ENCODE measurements around the gene SEMA5A. TPM values are rescaled to one million over a fixed set of nuclear protein-coding genes. Genes with fewer than 3 reads are reported as not detected.

Gene SEMA5A
- total RNA-seq, 2 experiments from 2014 or later: 0.12 TPM

DNA sequence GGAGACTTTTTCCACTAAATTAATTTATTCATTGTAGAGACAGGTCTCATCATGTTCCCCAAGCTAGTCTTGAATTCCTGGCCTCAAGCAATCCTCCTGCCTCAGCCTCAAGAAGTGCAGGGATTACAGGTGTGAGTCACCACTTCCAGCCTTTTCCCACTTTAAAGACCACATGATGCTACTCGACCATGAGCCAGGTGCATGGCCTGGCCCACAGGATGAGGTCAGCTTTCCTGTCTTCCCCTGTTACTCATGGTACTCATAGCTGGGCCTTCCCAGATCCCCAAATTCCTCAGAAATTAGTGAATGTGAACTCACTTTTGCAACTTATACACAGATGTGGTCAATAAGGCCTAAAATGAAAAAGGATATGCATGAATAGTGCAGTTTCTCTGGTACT, 395.9 kb downstream of the SEMA5A start:
- no peak for DNase-seq
- CTCF ChIA-PET: no interaction called here
- H3K27me3 Mint-ChIP-seq: no peaks in the 10 kb centered on the region
- H3K4me3 Mint-ChIP-seq: no peak overlapping the region
- no peaks in the 10 kb centered on the region for H3K36me3 Mint-ChIP-seq (ENCODE audit: low read depth)
- no peaks in the 10 kb centered on the region for H3K4me1 Mint-ChIP-seq
- H3K27ac Mint-ChIP-seq: no peak overlapping the region
- POLR2A ChIA-PET: no interaction called here
- no peaks in the 10 kb centered on the region for H3K9me3 Mint-ChIP-seq

GRCh38 chr5:9148242-9148641, 397.6 kb downstream of the SEMA5A start:
- POLR2A ChIA-PET: no interaction called here
- no peaks in the 10 kb centered on the region for H3K27me3 Mint-ChIP-seq

GRCh38 chr5:9140711-9141110, 405.2 kb downstream of the SEMA5A start:
- DNase-seq: no peak
- H3K27ac Mint-ChIP-seq: no peak overlapping the region
- no peak overlapping the region for H3K4me3 Mint-ChIP-seq
- no peaks in the 10 kb centered on the region for H3K27me3 Mint-ChIP-seq
- H3K9me3 Mint-ChIP-seq: no peaks in the 10 kb centered on the region
- no peaks in the 10 kb centered on the region for H3K36me3 Mint-ChIP-seq (ENCODE audit: low read depth)
- POLR2A ChIA-PET: no interaction called here
- CTCF ChIA-PET: no interaction called here
- H3K4me1 Mint-ChIP-seq: no peaks in the 10 kb centered on the region

More at GRCh38 chr5:9148242-9148641, 397.6 kb downstream of the SEMA5A start:
- Mint-ChIP-seq H3K4me3 (no peak overlapping the region), H3K4me1 (no peaks in the 10 kb centered on the region), H3K36me3 (ENCODE audit: low read depth) (no peaks in the 10 kb centered on the region), H3K27ac (no peak overlapping the region), H3K9me3 (no peaks in the 10 kb centered on the region)
- DNase-seq: no peak
- CTCF ChIA-PET: no interaction called here

GRCh38 chr5:9140202-9140601, 405.7 kb downstream of the SEMA5A start:
- no peak for DNase-seq
- ChIA-PET CTCF (no interaction called here), POLR2A (no interaction called here)
- H3K36me3 Mint-ChIP-seq (ENCODE audit: low read depth): no peaks in the 10 kb centered on the region
- no peak overlapping the region for H3K4me3 Mint-ChIP-seq
- H3K27ac Mint-ChIP-seq: no peak overlapping the region
- H3K27me3 Mint-ChIP-seq: no peaks in the 10 kb centered on the region
- no peaks in the 10 kb centered on the region for H3K4me1 Mint-ChIP-seq
- no peaks in the 10 kb centered on the region for H3K9me3 Mint-ChIP-seq

DNA sequence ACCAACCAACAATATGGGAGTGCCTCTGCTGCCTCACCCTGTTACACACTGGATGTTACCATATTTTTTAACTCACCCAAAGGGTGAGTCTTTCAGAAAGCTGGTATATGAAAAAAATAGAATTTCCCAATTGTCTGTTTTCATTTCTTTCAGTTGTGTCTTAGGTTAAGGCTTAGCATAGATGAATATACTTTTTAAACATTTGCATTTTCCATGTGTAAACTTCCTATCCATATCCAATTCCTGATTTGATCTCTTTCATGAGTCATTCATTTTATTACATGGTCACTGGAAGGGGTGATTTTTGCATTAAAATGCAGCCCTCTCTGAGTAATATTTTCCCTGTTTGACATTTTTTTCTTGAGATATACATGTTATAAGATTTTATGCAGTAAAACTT, 406.5 kb downstream of the SEMA5A start:
- ChIA-PET CTCF (no interaction called here), POLR2A (no interaction called here)
- Mint-ChIP-seq H3K36me3 (ENCODE audit: low read depth) (no peaks in the 10 kb centered on the region), H3K4me3 (no peak overlapping the region), H3K27ac (no peak overlapping the region), H3K4me1 (no peaks in the 10 kb centered on the region), H3K9me3 (no peaks in the 10 kb centered on the region), H3K27me3 (no peaks in the 10 kb centered on the region)
- no peak for DNase-seq

GRCh38 chr5:9128136-9128535, 417.7 kb downstream of the SEMA5A start:
- no peaks in the 10 kb centered on the region for H3K27me3 Mint-ChIP-seq
- POLR2A ChIA-PET: no interaction called here
- H3K36me3 Mint-ChIP-seq (ENCODE audit: low read depth): no peaks in the 10 kb centered on the region
- no peak overlapping the region for H3K27ac Mint-ChIP-seq
- DNase-seq: no peak
- no peak overlapping the region for H3K4me3 Mint-ChIP-seq
- H3K9me3 Mint-ChIP-seq: peaks cover 6% of the 10 kb centered on the region
- no peaks in the 10 kb centered on the region for H3K4me1 Mint-ChIP-seq
- CTCF ChIA-PET: no interaction called here

DNA sequence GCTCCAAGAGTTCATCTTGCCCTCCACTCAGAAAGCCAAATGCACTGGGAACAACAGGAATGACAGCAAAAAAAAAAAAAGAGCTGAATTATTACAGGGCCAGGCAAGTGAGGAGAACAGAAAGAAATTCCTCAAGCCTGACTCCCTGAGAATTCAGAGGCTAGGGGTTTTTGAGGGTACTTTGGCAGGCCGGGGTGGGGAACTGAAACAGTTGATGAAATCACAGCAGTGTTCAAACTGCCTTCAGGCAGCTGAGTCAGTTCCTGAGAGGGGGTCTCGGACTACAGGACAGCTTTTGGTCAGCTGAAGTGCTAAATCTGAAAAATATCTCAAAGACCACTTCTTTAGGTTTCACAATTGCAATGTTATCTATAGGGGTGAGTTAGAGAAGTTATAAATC, 419.4 kb downstream of the SEMA5A start:
- peaks cover 6% of the 10 kb centered on the region for H3K9me3 Mint-ChIP-seq
- DNase-seq: no peak
- ChIA-PET CTCF (no interaction called here), POLR2A (no interaction called here)
- H3K27ac Mint-ChIP-seq: no peak overlapping the region
- H3K4me1 Mint-ChIP-seq: no peaks in the 10 kb centered on the region
- no peaks in the 10 kb centered on the region for H3K27me3 Mint-ChIP-seq
- H3K36me3 Mint-ChIP-seq (ENCODE audit: low read depth): no peaks in the 10 kb centered on the region
- no peak overlapping the region for H3K4me3 Mint-ChIP-seq

GRCh38 chr5:9125852-9126251, 420.0 kb downstream of the SEMA5A start:
- DNase-seq: no peak
- Mint-ChIP-seq H3K4me3 (no peak overlapping the region), H3K4me1 (no peaks in the 10 kb centered on the region), H3K27ac (no peak overlapping the region), H3K9me3 (peaks cover 3% of the 10 kb centered on the region), H3K27me3 (no peaks in the 10 kb centered on the region), H3K36me3 (ENCODE audit: low read depth) (no peaks in the 10 kb centered on the region)
- CTCF ChIA-PET: no interaction called here
- POLR2A ChIA-PET: no interaction called here

DNA sequence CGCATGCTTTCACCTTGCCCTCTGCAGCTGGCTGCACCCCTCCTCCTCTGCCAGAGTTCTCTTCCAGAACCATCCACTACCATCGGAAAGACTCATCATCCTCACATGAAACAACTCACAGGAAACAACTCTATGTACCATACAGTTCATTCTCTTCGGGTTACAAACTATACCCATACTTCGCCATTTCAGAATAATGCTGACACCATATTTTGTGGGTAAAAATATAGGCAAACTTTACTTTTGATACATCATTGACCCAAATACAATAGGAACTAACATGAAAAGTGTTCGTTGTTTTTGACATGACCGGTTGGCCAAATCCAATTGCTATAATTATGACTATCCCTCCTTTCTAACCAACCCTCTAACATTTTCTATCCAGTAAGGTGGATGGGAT, 421.0 kb downstream of the SEMA5A start:
- no peak overlapping the region for H3K27ac Mint-ChIP-seq
- ChIA-PET POLR2A (no interaction called here), CTCF (no interaction called here)
- H3K4me1 Mint-ChIP-seq: no peaks in the 10 kb centered on the region
- no peak overlapping the region for H3K4me3 Mint-ChIP-seq
- DNase-seq: no peak
- H3K9me3 Mint-ChIP-seq: peaks cover 3% of the 10 kb centered on the region
- H3K36me3 Mint-ChIP-seq (ENCODE audit: low read depth): no peaks in the 10 kb centered on the region
- H3K27me3 Mint-ChIP-seq: no peaks in the 10 kb centered on the region

DNA sequence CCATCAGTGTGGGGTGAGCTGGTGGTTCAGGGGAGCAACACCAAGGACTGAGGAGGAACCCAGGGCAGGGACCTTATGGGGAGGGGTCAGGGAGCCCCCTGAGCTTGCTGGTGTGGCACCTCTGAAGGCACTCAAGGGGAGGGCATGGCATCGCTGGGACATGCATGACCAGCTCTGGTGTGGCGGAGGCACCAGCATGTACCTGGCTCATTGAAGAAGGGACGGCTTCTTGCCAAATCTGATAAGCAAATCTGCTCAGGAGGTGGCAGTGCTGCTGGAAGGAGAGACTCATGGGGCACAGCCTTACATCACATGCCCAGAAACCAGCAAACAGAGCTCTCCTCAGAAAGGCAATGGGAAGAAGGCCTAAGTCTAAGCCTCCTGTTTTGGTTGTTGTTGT, 421.8 kb downstream of the SEMA5A start:
- CTCF ChIA-PET: no interaction called here
- H3K27me3 Mint-ChIP-seq: no peaks in the 10 kb centered on the region
- peaks cover 3% of the 10 kb centered on the region for H3K9me3 Mint-ChIP-seq
- no peaks in the 10 kb centered on the region for H3K36me3 Mint-ChIP-seq (ENCODE audit: low read depth)
- H3K4me3 Mint-ChIP-seq: no peak overlapping the region
- no peaks in the 10 kb centered on the region for H3K4me1 Mint-ChIP-seq
- H3K27ac Mint-ChIP-seq: no peak overlapping the region
- POLR2A ChIA-PET: no interaction called here
- DNase-seq: no peak

DNA sequence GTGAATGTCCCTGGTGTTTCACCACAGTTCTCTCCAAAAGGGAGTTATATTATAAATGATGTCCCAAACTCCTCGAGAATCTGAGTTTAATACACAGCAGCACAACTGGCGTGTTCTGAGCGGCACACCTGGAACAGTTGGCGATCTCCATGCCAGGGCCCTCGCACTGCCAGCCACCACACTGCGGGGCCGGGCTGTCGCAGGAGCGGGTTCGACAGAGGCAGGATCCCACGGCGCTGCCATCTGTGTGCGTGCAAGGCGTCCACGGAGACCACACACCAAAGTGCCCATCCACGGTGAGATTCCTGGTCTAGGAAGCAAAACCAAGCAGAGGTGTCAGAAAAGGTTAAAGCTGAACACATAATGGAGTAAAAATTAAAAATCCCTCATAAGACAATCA, 423.3 kb downstream of the SEMA5A start:
- Mint-ChIP-seq H3K27ac (no peak overlapping the region), H3K4me3 (no peak overlapping the region), H3K4me1 (no peaks in the 10 kb centered on the region), H3K36me3 (ENCODE audit: low read depth) (no peaks in the 10 kb centered on the region), H3K9me3 (no peaks in the 10 kb centered on the region), H3K27me3 (no peaks in the 10 kb centered on the region)
- CTCF ChIA-PET: no interaction called here
- POLR2A ChIA-PET: no interaction called here
- no peak for DNase-seq

- H3K36me3 Mint-ChIP-seq (ENCODE audit: low read depth): no peaks in the 10 kb centered on the region
- ChIA-PET POLR2A (no interaction called here), CTCF (no interaction called here)
- H3K9me3 Mint-ChIP-seq: no peaks in the 10 kb centered on the region
- H3K4me3 Mint-ChIP-seq: no peak overlapping the region
- no peak for DNase-seq
- H3K27ac Mint-ChIP-seq: no peak overlapping the region
- no peaks in the 10 kb centered on the region for H3K27me3 Mint-ChIP-seq
- no peaks in the 10 kb centered on the region for H3K4me1 Mint-ChIP-seq
Measured at GRCh38 chr5:9121597-9121996, 424.3 kb downstream of the SEMA5A start.

DNA sequence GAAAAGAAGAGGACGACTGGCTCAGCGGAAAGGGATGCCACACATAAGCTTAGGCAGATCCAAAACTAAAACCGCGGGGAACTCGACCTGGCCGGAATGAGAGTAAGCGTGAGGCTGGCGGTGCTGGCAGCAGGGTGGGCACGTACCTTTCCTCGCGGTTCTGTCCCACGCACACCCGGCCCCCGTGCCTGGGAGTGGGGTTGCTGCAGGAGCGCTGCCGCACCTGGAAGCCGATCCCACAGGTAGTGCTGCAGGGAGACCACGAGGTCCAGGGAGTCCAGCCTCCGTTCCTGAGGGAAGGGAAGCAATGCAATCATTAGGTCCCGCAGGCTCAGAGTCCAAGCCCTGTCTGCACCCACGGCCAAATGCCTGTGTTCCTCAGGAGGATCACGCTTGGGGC, 427.0 kb downstream of the SEMA5A start:
- H3K4me1 Mint-ChIP-seq: no peaks in the 10 kb centered on the region
- CTCF ChIA-PET: no interaction called here
- H3K27ac Mint-ChIP-seq: no peak overlapping the region
- H3K9me3 Mint-ChIP-seq: no peaks in the 10 kb centered on the region
- POLR2A ChIA-PET: no interaction called here
- no peaks in the 10 kb centered on the region for H3K27me3 Mint-ChIP-seq
- DNase-seq: no peak
- no peak overlapping the region for H3K4me3 Mint-ChIP-seq
- H3K36me3 Mint-ChIP-seq (ENCODE audit: low read depth): no peaks in the 10 kb centered on the region

DNA sequence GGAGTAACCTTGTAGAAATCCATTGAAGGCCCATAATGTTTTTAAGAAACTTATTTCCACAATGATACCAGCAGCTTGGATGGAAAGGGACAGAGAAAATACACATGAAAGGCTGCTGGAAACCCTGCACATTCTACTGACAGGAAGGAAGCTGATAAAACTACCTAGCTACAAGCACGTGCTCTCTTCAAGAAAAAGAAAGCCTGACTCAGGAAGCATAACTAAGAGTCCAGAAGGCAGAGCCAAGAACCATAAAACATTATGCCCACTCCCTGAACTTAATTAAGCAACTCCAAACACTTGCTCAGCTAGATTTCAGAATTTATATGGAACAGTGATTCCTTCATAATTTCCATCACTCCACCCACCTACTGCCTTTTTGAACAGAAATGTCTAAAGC, 430.8 kb downstream of the SEMA5A start:
- POLR2A ChIA-PET: no interaction called here
- Mint-ChIP-seq H3K9me3 (no peaks in the 10 kb centered on the region), H3K36me3 (ENCODE audit: low read depth) (no peaks in the 10 kb centered on the region), H3K4me1 (no peaks in the 10 kb centered on the region), H3K27me3 (no peaks in the 10 kb centered on the region), H3K27ac (no peak overlapping the region), H3K4me3 (no peak overlapping the region)
- CTCF ChIA-PET: interaction anchor here (1.2 kb wide), 1 partner anchor 10 kb away, joined by 4 read pairs; no protein-coding TSS in a partner anchor
- no peak for DNase-seq
